ENCODE measurements around the gene EXO1.

The EXO1 gene

GRCh38 chr1:241829468-241829867 lies 18.5 kb upstream of the EXO1 start:
- POLR2A ChIA-PET = interaction anchor here (1.0 kb wide), 1 partner anchor 18 kb away, joined by 3 read pairs; the partner anchor contains the start of gene EXO1
- TF ChIP-seq ARNT (IDR thresholded peaks at IDR 0.05) (no peak), LEF1 (IDR thresholded peaks at IDR 0.05; ENCODE audit: borderline replicate concordance) (no peak), SUZ12 (IDR thresholded peaks at IDR 0.05) (no peak), CTBP1 (IDR thresholded peaks at IDR 0.05; ENCODE audit: borderline replicate concordance) (no peak), HDGF (IDR thresholded peaks at IDR 0.05; ENCODE audit: borderline replicate concordance) (no peak), FOXM1 (IDR thresholded peaks at IDR 0.05; ENCODE audit: borderline replicate concordance) (no peak), TARDBP (IDR thresholded peaks at IDR 0.05) (no peak), FOXK2 (IDR thresholded peaks at IDR 0.05) (no peak), NFRKB (IDR thresholded peaks at IDR 0.05) (no peak)
- CTCF ChIA-PET = interaction anchor here (0.7 to 1.7 kb wide), 2 partner anchors 10 to 12 kb away, joined by 3 read pairs; no protein-coding TSS in a partner anchor
- DNase-seq (ENCODE audit: extremely low spot score) = no peak

DNA sequence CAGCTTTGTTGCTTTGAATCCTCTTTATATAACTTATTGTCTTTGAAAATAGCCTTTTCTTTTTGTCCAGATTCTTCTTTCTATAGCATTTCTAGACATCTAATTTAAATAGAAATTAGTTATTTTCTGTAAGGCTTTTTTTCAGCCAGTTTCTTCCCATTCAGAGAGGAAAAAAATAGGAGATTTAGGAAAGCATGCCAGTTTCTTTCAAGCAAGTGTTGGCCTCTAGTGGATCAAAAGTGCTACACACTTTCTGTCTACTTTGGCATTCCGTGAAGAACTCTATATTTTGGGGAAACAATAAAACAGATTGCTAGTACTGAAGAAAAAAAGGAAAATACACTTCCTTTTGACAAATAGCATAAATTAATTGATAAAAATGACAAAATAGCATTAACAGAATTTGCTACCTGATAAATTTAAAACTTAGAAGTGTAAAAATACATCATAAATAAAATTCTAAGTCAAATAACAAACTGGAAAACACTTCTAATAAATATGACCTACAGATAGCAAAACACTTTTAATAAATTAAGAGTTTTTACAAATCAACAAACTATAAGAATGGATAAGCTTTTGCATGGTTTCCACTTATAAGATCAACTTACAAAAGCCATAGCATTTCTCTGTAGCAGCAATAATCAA lies 13.1 kb upstream of the EXO1 start:
- CTCF ChIA-PET = interaction anchor here (1.0 kb wide), 1 partner anchor 9 kb away, joined by 3 read pairs; no protein-coding TSS in a partner anchor
- DNase-seq (ENCODE audit: extremely low spot score) = peak; percentile 54

DNA sequence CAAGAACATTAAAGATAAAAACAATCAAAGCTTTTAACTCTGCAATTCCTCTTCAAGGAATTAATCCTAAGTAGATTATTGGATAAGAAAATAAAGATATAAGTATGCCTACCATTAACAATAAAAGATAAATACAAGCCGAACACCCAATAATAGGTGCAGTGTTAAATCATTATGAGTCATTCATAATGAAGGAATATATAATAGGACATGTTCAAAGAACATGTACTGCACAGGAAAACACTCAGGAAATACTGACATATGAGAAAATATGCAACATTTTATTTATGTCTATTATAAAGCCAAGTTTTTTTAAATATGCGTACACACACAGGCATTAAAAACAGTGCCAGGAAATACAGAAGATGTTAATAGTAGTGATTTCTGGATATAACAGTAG lies 11.1 kb upstream of the EXO1 start:
- DNase-seq (ENCODE audit: extremely low spot score) = no peak
- TF ChIP-seq ZNF384 (IDR thresholded peaks at IDR 0.05) = no peak
- no peak for TF ChIP-seq SUZ12 (IDR thresholded peaks at IDR 0.05)
- ChIA-PET CTCF (no interaction called here), POLR2A (interaction anchor here (1.9 kb wide), 1 partner anchor 11 kb away, joined by 5 read pairs; the partner anchor contains the start of gene EXO1)

More for the DNA sequence above, 13.1 kb upstream of the EXO1 start:
- POLR2A ChIA-PET = interaction anchor here (1.4 kb wide), 1 partner anchor 13 kb away, joined by 4 read pairs; the partner anchor contains the start of gene EXO1
- TF ChIP-seq ZNF384 (IDR thresholded peaks at IDR 0.05) = peak; percentile 87
- TF ChIP-seq BHLHE40 (IDR thresholded peaks at IDR 0.05; ENCODE audit: borderline replicate concordance) = no peak

GRCh38 chr1:241837416-241837815 lies 10.6 kb upstream of the EXO1 start:
- DNase-seq (ENCODE audit: extremely low spot score) = no peak
- ChIA-PET POLR2A (interaction anchor here (1.9 kb wide), 1 partner anchor 10 kb away, joined by 5 read pairs; the partner anchor contains the start of gene EXO1), CTCF (interaction anchor here (1.1 to 1.6 kb wide), 2 partner anchors 10 to 226 kb away, joined by 4 read pairs; partner anchors contain the start of gene EXO1)
- no peak for TF ChIP-seq SUZ12 (IDR thresholded peaks at IDR 0.05)
- TF ChIP-seq SP1 (IDR thresholded peaks at IDR 0.05) = no peak
- no peak for TF ChIP-seq CTBP1 (IDR thresholded peaks at IDR 0.05; ENCODE audit: borderline replicate concordance)
- no peak for TF ChIP-seq HDGF (IDR thresholded peaks at IDR 0.05; ENCODE audit: borderline replicate concordance)
- no peak for TF ChIP-seq L3MBTL2 (conservative IDR thresholded peaks at IDR 0.05)
- TF ChIP-seq FOXA1 (IDR thresholded peaks at IDR 0.05) = no peak
- no peak for TF ChIP-seq TARDBP (IDR thresholded peaks at IDR 0.05)
- TF ChIP-seq ELF4 (IDR thresholded peaks at IDR 0.05) = no peak
- no peak for TF ChIP-seq FOXM1 (IDR thresholded peaks at IDR 0.05; ENCODE audit: borderline replicate concordance)
- TF ChIP-seq ZNF384 (IDR thresholded peaks at IDR 0.05) = no peak
- TF ChIP-seq LEF1 (IDR thresholded peaks at IDR 0.05; ENCODE audit: borderline replicate concordance) = no peak
- no peak for TF ChIP-seq ARNT (IDR thresholded peaks at IDR 0.05)
- no peak for TF ChIP-seq PKNOX1 (IDR thresholded peaks at IDR 0.05)
- TF ChIP-seq FOXK2 (IDR thresholded peaks at IDR 0.05) = no peak
- TF ChIP-seq BHLHE40 (IDR thresholded peaks at IDR 0.05; ENCODE audit: borderline replicate concordance) = no peak
- no peak for TF ChIP-seq NFRKB (IDR thresholded peaks at IDR 0.05)

- ChIA-PET CTCF (interaction anchor here (1.1 to 1.6 kb wide), 2 partner anchors 10 to 227 kb away, joined by 4 read pairs; partner anchors contain the start of gene EXO1), POLR2A (interaction anchor here (1.4 to 1.9 kb wide), 2 partner anchors 10 to 217 kb away, joined by 5 read pairs; partner anchors contain the start of gene EXO1)
- no peak for TF ChIP-seq ZNF384 (IDR thresholded peaks at IDR 0.05)
- no peak for TF ChIP-seq LEF1 (IDR thresholded peaks at IDR 0.05; ENCODE audit: borderline replicate concordance)
- TF ChIP-seq HDGF (IDR thresholded peaks at IDR 0.05; ENCODE audit: borderline replicate concordance) = no peak
- no peak for TF ChIP-seq SP1 (IDR thresholded peaks at IDR 0.05)
- TF ChIP-seq TARDBP (IDR thresholded peaks at IDR 0.05) = no peak
- DNase-seq (ENCODE audit: extremely low spot score) = no peak
Observed at GRCh38 chr1:241837901-241838300, 10.1 kb upstream of the EXO1 start.

GRCh38 chr1:241838897-241839296 lies 9.1 kb upstream of the EXO1 start:
- CTCF ChIA-PET = interaction anchor here (0.6 to 1.6 kb wide), 3 partner anchors 9 to 228 kb away, joined by 3 to 4 read pairs (median 3); no protein-coding TSS in a partner anchor
- POLR2A ChIA-PET = interaction anchor here (1.1 to 1.6 kb wide), 3 partner anchors 9 to 218 kb away, joined by 3 to 6 read pairs (median 5); partner anchors contain the start of gene EXO1
- TF ChIP-seq FOXM1 (IDR thresholded peaks at IDR 0.05; ENCODE audit: borderline replicate concordance) = no peak
- no peak for TF ChIP-seq FOXA1 (IDR thresholded peaks at IDR 0.05)
- no peak for TF ChIP-seq CTBP1 (IDR thresholded peaks at IDR 0.05; ENCODE audit: borderline replicate concordance)
- no peak for TF ChIP-seq SP1 (IDR thresholded peaks at IDR 0.05)
- no peak for TF ChIP-seq SUZ12 (IDR thresholded peaks at IDR 0.05)
- TF ChIP-seq BHLHE40 (IDR thresholded peaks at IDR 0.05; ENCODE audit: borderline replicate concordance) = no peak
- TF ChIP-seq ARNT (IDR thresholded peaks at IDR 0.05) = no peak
- no peak for TF ChIP-seq HDGF (IDR thresholded peaks at IDR 0.05; ENCODE audit: borderline replicate concordance)
- no peak for TF ChIP-seq ZNF384 (IDR thresholded peaks at IDR 0.05)
- no peak for TF ChIP-seq ELF4 (IDR thresholded peaks at IDR 0.05)
- no peak for DNase-seq (ENCODE audit: extremely low spot score)

- ChIA-PET POLR2A (interaction anchor here (1.1 to 1.6 kb wide), 3 partner anchors 8 to 218 kb away, joined by 3 to 6 read pairs (median 5); partner anchors contain the start of gene EXO1), CTCF (interaction anchor here (0.6 kb wide), 1 partner anchor 10 kb away, joined by 3 read pairs; no protein-coding TSS in a partner anchor)
- TF ChIP-seq BHLHE40 (IDR thresholded peaks at IDR 0.05; ENCODE audit: borderline replicate concordance) (no peak), FOXA1 (IDR thresholded peaks at IDR 0.05) (no peak), FOXM1 (IDR thresholded peaks at IDR 0.05; ENCODE audit: borderline replicate concordance) (no peak), TARDBP (IDR thresholded peaks at IDR 0.05) (no peak), PKNOX1 (IDR thresholded peaks at IDR 0.05) (no peak), SP1 (IDR thresholded peaks at IDR 0.05) (no peak), HDGF (IDR thresholded peaks at IDR 0.05; ENCODE audit: borderline replicate concordance) (no peak)
- no peak for DNase-seq (ENCODE audit: extremely low spot score)
Observed at GRCh38 chr1:241839369-241839979, 8.5 kb upstream of the EXO1 start.
